ENCODE measurements around the gene ALDH3A2.

The ALDH3A2 gene

DNA sequence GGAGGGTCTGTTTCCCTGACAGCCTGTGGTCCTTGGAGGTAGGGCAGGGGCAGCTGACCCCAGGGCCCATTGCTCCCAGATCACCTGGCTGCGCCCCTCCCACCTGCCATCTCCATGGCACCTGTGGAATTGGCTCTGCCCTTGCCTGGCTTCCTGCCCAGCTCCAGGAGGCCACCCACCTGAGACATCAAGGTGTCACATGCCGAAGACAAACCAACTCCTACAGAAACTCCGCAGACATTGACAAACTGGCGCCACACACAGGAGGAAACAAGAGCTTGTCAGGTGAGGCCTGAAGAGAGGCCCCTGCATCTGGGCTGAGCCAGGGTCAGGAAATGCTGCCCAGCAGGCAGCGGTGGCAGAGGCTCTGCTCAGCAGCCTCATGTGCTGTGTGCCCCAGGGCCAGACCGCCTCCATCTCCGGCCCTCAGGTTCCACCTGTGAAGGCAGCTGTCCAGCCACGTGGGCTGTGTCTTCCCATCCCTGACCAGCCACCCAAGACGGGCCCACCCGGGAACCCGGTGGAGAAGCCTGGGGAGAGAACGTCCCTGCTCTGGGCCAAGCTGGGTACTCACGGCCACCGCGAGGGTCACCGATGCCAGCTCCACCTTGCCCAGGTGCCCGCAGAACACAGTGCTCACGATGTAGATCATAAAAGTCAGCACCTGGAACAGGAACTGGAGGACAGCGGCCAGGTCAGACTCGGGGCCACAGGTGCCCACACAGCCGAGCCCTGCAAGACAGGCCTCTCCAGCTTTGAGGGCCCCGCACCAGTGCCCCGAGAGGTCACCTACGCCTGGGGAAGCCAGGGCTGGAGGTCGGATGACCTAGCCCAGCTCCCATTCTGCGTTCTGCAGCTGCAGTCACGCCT, 66.2 kb downstream of the ALDH3A2 start:
- DNase-seq (ENCODE audit: low read depth): no peak

DNA sequence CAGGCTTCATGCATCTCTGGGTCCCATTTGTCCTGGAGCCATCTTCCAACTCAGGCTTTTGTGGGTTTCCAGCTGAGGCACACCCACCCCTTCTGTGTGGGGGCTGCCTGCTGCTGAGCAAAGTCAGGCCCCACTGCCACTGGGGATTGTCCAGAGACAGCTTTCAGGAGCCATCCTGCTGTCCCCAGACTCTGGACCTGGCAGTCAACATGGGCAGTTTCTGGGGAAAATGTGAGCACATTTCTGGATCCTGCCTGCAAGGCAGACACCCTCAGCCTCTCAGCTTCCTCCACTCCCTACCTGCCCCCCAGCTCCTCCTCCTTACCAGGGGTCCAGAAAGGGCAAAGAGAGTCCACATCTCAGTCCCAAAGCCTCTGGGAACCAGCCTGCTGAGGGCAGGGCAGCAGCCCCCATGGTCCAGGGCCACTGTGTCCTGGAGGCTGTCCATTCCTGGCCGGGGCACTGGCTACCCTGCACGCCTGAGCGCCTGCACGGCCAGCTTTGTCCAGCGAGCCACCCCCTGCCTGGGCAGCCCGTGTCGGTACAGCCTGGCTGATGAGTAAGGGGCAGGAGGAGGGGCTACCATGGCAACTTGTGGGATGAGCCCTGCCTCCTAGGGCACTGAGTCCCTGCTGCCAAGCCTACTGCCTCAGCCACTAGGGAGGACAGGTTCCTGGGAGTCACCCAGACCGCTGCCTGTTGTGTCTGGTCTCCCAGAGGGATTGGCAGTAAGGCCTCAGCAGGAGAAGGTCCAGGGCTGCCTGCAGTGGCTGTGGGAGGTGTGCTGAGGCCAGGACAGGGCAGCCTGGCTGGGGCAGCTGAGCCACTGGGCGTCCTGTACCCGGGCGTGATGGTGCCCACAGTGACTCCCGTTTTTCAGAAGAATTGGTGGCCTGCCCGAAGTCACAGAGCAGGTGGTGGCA, 67.8 kb downstream of the ALDH3A2 start, which contains the start of gene SLC47A2:
SLC47A2 (minus strand) TSS at position 477 of the 923 bp plus-strand sequence; CDS start at position 448, 29 bp downstream.
- DNase-seq (ENCODE audit: low read depth): no peak

DNA sequence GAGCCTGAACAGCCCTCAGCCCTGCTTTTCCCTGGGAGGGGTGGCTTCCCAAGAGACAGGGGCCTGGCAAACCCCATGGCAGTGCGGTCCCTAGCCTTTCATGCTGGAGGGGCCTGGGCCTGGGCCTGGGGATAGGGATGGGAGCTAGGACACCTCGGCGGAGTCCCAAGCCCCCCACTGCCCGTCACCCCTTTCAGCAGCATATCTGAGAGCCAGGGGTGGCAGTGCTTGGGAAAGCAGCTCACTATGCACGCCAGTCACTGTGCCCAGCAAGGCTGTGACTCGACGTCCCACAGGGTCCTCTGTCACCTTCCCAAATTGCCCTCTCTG, 68.4 kb downstream of the ALDH3A2 start:
- DNase-seq (ENCODE audit: low read depth): no peak

DNA sequence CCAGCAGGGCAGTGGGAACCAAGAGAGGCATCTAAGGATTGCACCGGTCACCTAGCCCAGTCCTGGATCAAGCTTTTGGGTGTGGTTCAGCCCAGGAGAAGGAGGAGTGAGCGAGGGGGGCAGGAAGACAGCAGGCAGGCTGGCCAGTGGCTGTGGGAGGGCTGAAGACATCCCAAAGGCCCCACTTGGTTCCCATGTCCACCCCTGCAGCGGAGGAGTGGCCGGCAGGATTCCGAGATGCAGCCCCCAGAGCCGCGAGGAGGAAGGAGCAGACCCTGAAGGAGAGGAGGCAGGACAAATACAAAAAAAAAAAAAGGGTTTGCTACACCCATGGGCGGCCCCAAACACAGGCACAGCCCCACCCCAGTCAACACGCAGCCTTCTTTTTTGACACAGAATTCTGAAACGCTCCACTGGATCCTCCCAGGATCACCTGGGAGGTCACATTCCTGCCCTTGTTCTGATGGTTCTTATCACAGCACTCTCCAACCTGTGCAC, 68.9 kb downstream of the ALDH3A2 start:
- no peak for DNase-seq (ENCODE audit: low read depth)

DNA sequence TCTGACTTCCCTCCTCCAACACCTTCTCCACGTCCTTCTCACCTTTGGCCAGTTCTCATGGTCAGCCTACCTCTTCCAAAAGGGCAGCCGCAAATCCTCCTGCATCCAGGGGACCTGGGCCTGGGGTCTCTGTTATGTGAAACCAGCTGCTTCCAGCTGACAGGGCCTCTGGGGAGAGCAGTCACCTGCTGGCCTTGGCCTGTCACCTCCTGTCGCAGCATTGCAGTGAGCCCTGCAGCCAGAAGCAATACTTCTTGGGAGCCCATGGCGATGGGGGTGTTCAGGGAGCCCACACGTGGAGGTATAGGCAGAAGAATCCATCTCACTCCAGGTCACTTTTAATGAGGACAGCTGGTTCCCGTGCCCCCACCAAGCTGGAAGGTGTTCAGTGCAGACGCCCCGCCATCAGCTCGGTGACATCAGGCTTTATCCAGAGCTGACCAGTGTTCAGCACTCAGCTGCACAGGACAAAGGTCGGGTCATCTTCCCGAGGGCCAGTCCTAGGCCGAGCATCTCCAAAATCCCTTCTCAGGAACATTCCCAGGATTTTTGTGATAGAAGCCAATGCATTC, 69.6 kb downstream of the ALDH3A2 start:
- no peak for DNase-seq (ENCODE audit: low read depth)

DNA sequence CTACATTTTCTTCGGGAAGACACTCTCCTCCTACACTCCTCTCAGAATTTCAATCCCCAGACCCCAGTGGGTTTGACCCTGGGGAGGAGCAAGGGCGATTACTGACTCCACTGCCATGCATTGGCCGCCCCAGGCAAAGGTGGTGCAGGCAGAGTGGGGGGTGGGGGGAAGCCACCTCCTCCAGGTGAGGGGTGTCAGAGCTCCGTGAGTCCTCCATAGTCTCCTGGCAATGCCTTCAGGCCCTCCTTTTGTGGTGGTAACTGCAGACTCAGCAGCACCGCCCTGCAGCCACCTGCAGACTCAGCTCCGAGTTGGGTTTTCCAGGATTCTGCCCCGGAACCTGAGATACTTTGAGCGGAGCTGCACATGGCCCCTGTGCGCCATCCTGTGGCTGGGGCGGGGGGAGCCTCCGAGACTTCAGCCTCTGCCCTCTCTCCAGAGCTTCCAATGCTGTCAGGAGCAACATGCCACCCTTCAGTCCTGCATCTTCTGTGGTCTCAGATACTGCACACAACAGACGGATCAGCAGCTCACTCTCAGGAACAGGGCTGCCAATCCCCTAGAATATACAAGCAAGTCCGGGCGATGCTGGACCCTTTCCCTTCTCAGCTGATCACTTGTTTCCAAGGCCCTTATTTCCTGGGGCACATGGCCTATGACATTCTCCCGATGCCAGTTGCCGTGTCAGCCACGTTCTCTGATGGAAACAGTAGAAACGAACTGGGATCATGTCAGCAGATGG, 70.2 kb downstream of the ALDH3A2 start:
- peak; percentile 8 for DNase-seq (ENCODE audit: low read depth)

DNA sequence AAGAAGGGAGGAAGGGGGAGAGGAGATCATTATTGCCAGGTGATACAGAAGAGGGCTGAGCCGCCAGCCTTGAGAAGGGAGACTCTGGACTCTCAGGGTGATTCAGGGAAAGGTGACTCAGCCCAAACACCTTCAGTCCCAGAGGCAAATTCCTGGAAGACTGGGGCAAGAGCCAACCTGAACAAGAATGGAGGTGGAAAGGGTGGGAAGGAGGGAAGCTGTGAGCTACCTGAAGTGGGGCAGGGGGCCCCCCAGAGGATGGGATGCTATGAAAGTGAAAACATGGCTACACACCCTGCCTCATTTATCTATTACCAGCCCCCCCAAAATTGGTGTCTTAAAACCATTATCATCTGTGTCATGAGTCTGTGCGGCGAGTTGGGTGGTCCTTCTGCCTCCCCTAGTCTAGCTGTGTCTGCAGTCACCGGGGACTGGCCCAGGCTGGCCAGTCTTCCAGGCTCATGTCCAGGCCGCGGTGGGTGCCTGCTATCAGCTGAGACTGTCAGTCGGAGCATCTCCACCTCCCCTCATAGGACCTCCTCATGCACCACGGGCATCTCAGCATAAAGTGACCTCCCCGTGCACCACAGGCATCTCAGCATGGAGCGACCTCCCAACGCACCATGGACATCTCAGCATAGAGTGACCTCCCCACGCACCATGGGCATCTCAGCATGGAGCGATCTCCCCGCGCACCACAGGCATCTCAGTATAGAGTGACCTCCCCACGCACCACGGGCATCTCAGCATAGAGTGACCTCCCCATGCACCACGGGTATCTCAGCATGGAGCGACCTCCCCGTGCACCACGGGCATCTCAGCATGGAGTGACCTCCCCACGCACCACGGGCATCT, 71.0 kb downstream of the ALDH3A2 start:
- DNase-seq (ENCODE audit: low read depth): peak; percentile 13

DNA sequence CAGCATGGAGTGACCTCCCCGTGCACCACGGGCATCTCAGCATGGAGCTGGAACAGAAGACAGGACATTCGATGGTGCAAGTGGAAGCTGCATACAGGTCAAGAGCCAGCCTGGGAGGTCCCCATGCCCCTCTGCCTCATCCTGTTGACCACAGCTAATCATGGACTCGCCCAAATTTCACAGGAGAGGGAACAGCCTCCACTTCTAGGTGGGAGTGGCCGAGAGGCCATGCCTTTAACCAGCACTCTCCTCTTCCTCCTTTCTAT, 71.6 kb downstream of the ALDH3A2 start:
- no peak for DNase-seq (ENCODE audit: low read depth)

DNA sequence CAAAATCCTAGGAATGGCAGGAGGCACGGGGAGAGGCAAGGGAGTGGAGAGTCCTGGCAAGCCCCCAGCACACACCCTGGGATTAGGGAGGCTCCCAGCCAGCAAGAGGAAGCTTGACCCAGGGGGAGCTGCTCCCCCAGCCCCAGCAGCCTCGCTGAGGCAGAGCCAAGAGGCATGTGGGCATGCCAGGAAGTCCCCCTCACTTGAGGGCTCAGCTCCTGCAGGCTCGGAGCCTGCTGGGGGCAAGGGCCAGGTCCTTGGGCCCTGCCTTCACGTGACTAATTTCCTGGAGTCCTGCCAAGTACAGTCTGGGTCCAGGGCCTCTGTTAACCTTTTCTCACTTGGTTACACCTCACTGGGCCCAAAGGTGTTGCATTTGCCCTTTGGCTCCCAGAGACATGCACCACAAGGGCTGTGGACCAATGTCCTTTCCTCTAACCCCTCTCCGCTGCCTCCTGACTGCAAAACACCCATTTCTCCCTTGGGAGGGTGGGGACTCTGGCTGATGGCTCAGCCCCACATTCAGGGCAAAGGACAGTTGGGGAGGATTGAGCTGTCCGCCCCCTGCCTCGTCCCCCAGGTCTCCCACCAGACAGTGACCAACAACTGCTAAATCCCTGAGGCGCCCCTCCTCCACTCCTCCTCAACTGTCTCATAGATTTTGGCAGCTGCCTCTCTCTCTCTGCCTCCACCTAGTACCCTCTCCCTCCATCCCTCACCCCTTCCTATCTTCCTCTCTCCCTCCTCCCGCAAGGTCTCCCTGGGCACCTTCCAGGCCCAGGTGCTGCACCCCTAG, 72.3 kb downstream of the ALDH3A2 start:
- DNase-seq (ENCODE audit: low read depth): no peak

DNA sequence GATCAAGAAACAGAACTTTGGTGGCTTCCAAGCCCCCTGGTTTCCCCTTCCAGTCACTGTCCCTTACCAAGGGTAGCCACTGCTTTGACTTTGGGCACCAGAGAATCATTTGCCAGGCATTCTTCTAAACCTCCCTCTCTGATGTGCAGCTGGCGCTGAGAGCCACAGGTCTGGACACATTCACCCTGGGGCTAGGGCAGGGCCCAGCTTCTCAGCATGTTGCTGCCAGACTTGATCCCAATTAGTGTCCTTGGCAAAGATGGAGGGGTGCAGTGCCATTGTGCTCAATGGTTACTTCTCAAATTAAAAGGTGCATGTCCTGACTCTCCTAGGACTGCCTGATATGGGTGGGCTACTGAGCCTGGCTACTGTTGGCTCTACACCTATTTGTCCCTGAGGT, 75.4 kb downstream of the ALDH3A2 start:
- DNase-seq (ENCODE audit: low read depth): no peak

DNA sequence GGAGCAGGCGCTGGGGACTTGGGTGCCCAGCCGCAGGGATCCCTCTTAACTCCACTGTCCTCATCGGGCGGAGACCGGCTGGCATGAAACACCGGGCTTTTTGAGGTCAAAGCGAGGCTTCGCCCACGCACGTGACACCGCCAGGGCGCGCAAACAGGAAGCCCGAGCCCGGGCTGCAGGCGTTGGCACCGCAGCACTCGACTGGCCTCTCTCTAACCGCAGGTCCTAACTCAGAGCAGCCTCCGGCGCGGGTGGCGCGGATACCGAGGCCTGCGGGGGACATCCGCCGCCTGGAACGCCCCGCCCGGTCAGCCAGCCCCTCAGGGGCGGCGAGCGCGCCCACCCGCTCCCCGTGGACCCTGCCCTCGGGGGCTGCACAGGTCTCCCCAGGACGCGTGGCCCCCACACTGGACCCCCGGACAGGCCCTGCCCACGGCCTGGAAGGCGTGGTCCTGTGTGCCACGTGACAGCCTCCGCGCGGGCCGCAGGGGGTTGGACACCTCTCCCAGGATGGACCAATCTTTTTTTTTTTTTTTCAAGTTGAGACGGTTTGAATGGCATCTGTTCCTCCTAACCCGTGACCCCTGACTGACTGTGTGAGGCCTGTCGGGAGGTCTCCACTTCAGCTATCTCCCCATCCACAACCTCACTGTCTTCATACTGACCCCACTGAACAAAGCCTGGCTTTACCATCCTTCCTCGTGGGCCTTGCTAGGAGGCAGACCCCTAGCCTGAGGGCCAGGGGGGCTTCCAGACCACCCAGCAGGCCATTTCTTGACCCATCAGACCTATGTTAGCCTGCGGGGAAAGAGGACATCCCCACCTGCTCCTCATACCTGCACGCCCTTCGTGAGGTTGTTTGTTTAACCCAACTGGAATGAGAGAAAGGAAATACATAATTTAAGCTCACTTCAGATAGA, 76.2 kb downstream of the ALDH3A2 start:
- no peak for DNase-seq (ENCODE audit: low read depth)

DNA sequence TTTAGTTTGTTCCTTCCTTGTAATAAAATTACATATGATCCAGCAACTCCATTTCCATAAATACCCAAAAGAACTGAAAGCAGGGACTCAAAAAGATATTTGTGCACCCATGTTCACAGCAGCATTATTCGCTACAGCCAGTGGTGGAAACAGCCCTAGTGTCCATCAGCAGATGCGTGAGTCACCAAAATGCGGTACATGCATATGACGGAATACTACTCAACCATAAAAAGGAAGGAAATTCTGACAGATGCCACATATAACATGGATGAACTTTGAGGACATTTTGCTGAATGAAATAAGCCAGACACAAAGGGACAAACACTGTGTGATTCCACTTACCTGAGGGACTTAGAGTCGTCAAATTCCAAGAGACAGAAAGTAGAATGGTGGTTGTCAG, 76.9 kb downstream of the ALDH3A2 start:
- no peak for DNase-seq (ENCODE audit: low read depth)

DNA sequence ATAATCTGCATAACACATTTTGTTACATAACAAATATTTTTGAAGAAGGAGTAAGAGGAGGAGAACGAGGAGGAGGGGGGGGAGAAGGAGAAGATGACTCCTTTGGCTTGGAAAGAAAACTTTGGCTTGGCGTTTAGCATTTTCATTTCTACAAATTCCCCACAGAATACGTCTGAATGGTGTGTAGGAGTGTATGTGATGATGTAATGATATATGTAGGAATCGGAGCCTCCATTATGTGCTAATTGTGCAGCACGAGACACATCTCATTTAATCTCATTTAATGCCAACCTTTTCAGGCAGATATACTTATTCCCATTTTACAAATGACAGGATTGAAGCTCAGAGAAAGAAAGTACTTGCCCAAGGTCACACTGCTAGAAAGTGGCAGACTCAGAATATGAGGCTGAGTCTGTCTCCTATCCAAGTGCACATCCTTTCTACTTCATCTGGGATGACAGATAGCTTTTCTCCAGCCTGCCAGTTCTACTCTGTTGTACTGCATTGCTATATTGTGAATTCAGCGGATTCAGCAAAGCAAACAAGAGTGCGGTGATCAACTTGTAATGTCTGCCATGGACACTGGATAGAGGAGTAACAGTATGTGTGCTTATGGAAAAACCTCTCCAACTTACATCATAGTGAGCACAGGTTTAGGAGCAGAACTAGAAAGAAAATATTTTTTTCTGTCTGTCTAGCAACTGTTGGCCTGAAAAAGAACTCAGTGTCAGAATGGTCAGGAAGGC, 78.3 kb downstream of the ALDH3A2 start:
- no peak for DNase-seq (ENCODE audit: low read depth)

Measured in ELR (cell line).